GM20000 (cell line): Measurements from ENCODE around the gene ZNF276.

Experiments used
- DNase-seq: peaks from one replicate; pipeline ENCODE4 v3.0.0; 2012; ENCODE audit warnings: low spot score
- TF ChIP-seq, protein P1 (sequence below): IDR thresholded peaks from 2 replicates; pipeline ENCODE4 v1.5.1; 2012; ENCODE audit warnings: mild to moderate bottlenecking, control low read depth; ENCODE audit errors: extremely low read depth, missing control alignments

ZNF276 gene

DNA sequence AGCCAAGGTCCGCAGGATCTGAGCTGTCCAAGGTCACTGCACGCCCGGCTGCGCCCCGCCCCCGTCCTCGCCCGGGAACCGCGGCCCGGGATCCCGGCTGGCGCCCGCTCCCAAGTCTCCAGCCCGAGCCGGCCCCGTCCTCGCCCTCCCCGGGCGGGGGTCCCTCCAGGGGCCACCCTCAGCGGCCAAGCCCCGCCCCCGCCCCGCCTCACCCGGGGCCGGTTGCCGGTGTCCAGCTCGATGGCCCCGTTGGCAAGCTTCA lies 855 bp upstream of the ZNF276 start:
- no peak for DNase-seq
- TF ChIP-seq, protein P1, sequence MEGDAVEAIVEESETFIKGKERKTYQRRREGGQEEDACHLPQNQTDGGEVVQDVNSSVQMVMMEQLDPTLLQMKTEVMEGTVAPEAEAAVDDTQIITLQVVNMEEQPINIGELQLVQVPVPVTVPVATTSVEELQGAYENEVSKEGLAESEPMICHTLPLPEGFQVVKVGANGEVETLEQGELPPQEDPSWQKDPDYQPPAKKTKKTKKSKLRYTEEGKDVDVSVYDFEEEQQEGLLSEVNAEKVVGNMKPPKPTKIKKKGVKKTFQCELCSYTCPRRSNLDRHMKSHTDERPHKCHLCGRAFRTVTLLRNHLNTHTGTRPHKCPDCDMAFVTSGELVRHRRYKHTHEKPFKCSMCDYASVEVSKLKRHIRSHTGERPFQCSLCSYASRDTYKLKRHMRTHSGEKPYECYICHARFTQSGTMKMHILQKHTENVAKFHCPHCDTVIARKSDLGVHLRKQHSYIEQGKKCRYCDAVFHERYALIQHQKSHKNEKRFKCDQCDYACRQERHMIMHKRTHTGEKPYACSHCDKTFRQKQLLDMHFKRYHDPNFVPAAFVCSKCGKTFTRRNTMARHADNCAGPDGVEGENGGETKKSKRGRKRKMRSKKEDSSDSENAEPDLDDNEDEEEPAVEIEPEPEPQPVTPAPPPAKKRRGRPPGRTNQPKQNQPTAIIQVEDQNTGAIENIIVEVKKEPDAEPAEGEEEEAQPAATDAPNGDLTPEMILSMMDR = no peak

DNA sequence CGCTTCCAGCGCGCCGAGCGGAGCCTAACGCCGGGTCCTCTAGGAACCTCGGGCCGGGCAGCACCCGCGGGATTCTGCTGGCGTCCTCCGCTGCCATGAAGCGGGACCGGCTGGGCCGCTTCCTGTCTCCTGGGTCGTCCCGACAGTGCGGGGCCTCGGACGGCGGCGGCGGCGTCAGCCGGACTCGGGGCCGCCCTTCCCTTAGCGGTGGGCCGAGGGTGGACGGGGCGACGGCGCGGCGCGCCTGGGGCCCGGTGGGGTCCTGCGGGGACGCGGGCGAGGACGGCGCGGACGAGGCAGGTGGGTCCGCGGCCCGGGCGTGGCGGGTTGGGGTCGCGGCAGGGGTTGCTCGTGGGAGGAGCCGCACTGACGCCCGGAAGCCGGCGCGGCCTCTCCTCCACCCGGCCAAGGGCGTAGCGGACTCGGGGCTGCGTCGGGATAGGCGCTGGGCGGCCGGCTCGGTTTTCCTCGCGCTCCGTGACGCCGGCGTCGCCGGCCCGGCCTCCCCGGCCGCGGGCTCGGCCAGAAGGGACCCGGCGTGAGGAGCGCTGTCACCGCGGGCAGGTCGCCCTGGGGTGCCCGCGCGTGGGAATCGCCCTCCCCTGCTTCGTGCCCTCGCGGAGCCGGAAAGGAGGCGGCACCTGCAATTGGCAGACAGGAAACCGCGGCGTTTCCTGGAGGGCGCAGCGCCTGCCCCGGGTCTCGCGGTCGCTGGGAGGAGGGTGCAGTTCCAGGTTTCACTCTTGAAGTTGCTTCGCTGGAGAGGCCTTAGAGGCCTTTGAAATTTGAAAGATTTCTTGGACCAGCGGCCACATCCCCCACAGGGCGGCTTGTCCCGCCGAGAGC lies 432 bp downstream of the ZNF276 start:
- TF ChIP-seq, protein P1 = no peak
- DNase-seq = peak; percentile 72

DNA sequence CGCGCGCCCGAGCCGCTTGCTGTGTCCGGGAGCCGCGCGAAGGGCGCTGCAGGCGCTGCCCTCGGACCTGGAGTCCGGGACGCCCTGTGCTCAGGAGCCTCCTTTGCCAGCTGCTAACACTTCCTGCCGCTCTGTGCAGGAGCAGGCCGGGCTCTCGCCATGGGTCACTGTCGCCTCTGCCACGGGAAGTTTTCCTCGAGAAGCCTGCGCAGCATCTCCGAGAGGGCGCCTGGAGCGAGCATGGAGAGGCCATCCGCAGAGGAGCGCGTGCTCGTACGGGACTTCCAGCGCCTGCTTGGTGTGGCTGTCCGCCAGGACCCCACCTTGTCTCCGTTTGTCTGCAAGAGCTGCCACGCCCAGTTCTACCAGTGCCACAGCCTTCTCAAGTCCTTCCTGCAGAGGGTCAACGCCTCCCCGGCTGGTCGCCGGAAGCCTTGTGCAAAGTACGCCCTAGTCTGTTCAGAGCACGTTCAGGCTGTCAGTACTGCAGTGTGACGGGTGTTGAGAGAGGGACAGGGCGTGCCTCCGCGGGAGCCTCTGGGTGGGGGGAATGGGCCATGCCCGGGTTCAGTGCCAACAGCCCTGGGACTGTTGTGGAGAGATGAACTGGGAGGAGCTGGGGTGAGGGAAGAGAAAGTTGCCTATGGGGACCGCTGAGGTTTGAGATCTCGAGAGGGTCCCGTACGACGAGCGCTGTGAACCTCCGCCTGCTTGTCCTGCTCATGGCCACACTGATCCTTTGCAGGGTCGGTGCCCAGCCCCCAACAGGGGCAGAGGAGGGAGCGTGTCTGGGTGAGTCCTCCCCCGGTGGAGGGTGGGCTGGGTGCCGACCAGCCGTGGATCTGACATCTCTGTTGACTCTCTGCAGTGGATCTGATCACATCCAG lies 1.3 kb downstream of the ZNF276 start:
- peak; percentile 66 for DNase-seq
- TF ChIP-seq, protein P1 = no peak

DNA sequence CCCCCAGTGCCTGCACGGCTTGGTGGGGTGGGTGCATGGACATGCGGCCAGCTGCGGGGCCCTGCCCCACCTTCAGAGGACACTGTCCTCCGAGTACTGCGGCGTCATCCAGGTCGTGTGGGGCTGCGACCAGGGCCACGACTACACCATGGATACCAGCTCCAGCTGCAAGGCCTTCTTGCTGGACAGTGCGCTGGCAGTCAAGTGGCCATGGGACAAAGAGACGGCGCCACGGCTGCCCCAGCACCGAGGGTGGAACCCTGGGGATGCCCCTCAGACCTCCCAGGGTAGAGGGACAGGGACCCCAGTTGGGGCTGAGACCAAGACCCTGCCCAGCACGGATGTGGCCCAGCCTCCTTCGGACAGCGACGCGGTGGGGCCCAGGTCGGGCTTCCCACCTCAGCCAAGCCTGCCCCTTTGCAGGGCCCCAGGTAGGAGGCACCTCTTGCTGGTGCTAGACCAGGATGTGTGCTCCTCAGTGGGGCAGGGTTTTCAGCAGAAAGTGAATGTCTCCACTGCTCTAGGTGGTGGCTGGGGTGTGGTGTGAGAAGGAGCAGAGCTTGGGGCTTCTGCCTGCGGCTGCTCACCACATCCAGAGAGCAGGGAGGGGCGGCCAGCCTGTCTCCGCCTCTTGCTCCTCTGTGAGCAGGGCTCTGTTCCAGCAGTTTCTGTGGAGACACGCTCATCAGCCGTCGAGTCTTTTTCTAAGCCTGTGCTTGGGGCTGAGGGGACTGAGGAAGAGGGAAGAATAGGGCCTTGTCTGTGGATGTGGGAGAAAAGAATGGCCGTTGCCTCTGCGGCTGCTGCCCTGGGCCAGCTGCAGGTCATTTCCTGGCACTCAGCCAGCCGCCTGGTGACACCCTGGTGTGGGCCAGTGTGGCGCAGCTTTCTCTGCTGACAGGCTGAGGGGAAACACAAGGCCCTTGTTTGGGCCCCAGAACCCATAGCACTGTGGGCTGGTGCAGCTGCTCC lies 2.2 kb downstream of the ZNF276 start:
- TF ChIP-seq, protein P1 = no peak
- DNase-seq = no peak

DNA sequence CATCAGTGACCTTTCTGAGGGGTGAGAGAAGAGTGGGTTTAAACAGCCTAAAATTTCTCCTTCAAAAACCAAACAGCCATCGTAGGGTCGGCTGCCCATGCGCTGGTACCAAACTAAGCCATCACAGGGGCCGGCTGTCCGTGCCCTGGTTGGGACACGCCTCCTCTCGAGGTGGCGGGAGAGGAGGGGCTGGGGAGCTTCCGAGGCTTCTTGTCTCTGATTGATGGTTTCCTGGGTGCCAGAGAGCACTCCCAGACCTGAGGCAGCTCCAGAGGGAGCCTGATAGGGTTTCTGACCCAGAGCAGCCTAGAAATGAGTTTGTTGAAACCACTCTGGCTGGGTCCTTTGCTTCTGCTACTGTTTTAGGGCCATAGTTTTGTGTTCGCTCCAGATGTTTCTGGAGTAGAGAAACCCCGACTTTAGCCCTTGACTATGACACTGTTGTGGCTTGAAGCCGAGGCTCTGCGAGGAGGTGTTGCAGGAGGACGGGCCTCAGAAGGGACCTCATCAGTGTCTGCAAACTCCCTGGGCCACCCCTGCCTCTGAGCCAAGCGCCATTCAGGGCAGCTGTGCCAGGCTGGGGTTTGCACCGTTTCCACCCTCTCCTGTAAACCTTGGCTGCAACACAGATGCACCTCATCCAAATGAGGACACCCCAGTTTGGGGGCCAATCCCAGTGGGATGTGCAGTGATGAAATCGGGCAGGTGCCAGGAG lies 6.2 kb downstream of the ZNF276 start:
- no peak for DNase-seq
- TF ChIP-seq, protein P1 = no peak

DNA sequence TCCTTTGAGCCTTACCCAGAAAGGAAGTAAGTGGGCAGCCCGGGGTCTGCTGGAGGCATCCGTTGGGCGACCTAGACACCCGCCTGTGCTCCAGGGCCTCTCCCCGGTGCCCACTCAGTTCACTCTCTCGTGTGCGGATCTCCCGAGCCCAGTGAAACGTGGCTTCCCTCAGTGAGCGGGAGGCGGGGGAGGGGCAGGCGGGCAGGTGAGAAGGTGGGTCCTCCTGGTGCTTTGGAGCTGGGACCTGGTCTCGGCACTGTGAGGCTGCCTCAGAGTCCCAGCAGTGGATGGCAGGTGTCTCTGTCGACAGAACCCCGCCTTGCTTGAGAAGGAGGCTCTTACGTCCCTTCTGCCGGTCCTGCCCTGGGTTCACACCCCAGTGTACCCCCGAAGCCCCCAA lies 8.0 kb downstream of the ZNF276 start:
- TF ChIP-seq, protein P1 = no peak

More for the DNA sequence above, 8.0 kb downstream of the ZNF276 start:
- no peak for DNase-seq
